Subcutaneous adipose tissue (tissue), 4 donors: ENCODE data around the gene TRPC4AP. TPM values are rescaled to one million over a fixed set of nuclear protein-coding genes. Genes with fewer than 3 reads are reported as not detected.

ENCODE experiments used
- CTCF ChIP-seq: fragments of 450-650 bp; IDR thresholded peaks from one replicate; pipeline ENCODE4 v1.5.1; 2016; ENCODE audit warnings: low read depth, mild to moderate bottlenecking, control low read depth, antibody characterized with exemption, moderate library complexity
- total RNA-seq, 4 donors: library from RNA; depleted of rRNA; stranded (reverse); fragments of >200 nt; gene quantifications; one replicate each; pipeline ENCODE4 v1.1.0, GENCODE V29; 2016

TRPC4AP gene
- total RNA-seq, 4 donors from 2014 or later: 76.6 to 112 (median 78.5) TPM

GRCh38 chr20:34997131-34997561 lies 95.5 kb downstream of the TRPC4AP start:
- no peak for TF ChIP-seq CTCF

- no peak for TF ChIP-seq CTCF
Measured at GRCh38 chr20:34996243-34997028, 96.2 kb downstream of the TRPC4AP start.

GRCh38 chr20:34995696-34996095 lies 96.9 kb downstream of the TRPC4AP start:
- TF ChIP-seq CTCF: no peak

- TF ChIP-seq CTCF: no peak
Measured at GRCh38 chr20:34995192-34995591, 97.4 kb downstream of the TRPC4AP start.

- no peak for TF ChIP-seq CTCF
Measured at GRCh38 chr20:34994509-34995131, 98.0 kb downstream of the TRPC4AP start.

- TF ChIP-seq CTCF: no peak
Measured at GRCh38 chr20:34993941-34994508, 98.6 kb downstream of the TRPC4AP start.

- TF ChIP-seq CTCF: no peak
Measured at GRCh38 chr20:34992751-34993417, 99.7 kb downstream of the TRPC4AP start.
